Measurements from ENCODE around the gene MAPK9. TPM values are rescaled to one million over a fixed set of nuclear protein-coding genes. Genes with fewer than 3 reads are reported as not detected.

MAPK9 gene
- total RNA-seq, 1 experiment from 2014 or later: 43.4 TPM

GRCh38 chr5:180198208-180198607 lies 93.7 kb downstream of the MAPK9 start:
- ChIA-PET CTCF (no interaction called here), POLR2A (no interaction called here)
- ATAC-seq: no peak

More at GRCh38 chr5:180198208-180198607, 93.7 kb downstream of the MAPK9 start:
- intact Hi-C loops (cut with micrococcal nuclease): no loop called here
- no peaks in the 10 kb centered on the region for H4K20me1 ChIP-seq (ENCODE audit: insufficient read depth)
- no peaks in the 10 kb centered on the region for H3K9me2 ChIP-seq (ENCODE audit: insufficient read depth)
- no peak overlapping the region for H3K9ac ChIP-seq (ENCODE audit: low read length)
- H3K27me3 ChIP-seq (ENCODE audit: insufficient read depth, low read length): no peaks in the 10 kb centered on the region
- no peaks in the 10 kb centered on the region for H3K4me1 ChIP-seq (ENCODE audit: control insufficient read depth in 1 of 2, insufficient read depth in 2 of 2, low read length in 2 of 2)
- RAD21 ChIA-PET (ENCODE audit: low non-redundant PET in 1 of 2, low total read pairs in 2 of 2, uncharacterized antibody in 2 of 2, unreplicated experiment in 2 of 2): no interaction called here
- no peak overlapping the region for H3K4me3 ChIP-seq (replicated peaks in 1 of 2; ENCODE audit: low read depth in 1 of 2, low read length in 2 of 2)
- H3K36me3 ChIP-seq (ENCODE audit: control insufficient read depth in 1 of 2, insufficient read depth in 2 of 2, low read length in 2 of 2): no peaks in the 10 kb centered on the region
- TF ChIP-seq TCF7L2 (IDR thresholded peaks at IDR 0.05; ENCODE audit: borderline replicate concordance, extremely low read depth, insufficient read depth, insufficient read length) (no peak), FOSL1 (IDR thresholded peaks at IDR 0.05; ENCODE audit: low read depth) (no peak), ZNF274 (IDR thresholded peaks at IDR 0.05; ENCODE audit: low read depth, low read length) (no peak), REST (IDR thresholded peaks at IDR 0.05; ENCODE audit: low read depth) (no peak), SIN3A (IDR thresholded peaks at IDR 0.05; ENCODE audit: low read depth) (no peak), EZH2phosphoT487 (IDR thresholded peaks at IDR 0.05; ENCODE audit: borderline replicate concordance) (no peak), SRF (IDR thresholded peaks at IDR 0.05; ENCODE audit: low read depth) (no peak), ZFX (IDR thresholded peaks at IDR 0.05) (no peak), RAD21 (IDR thresholded peaks at IDR 0.05; ENCODE audit: low read depth) (no peak), EZH2 (IDR thresholded peaks at IDR 0.05) (no peak), CEBPB (IDR thresholded peaks at IDR 0.05; ENCODE audit: low read depth) (no peak), SP1 (IDR thresholded peaks at IDR 0.05; ENCODE audit: low read depth) (no peak), EGR1 (IDR thresholded peaks at IDR 0.05; ENCODE audit: low read depth) (no peak), CBX3 (IDR thresholded peaks at IDR 0.05; ENCODE audit: low read depth) (no peak)
- TF ChIP-seq, protein P1, sequence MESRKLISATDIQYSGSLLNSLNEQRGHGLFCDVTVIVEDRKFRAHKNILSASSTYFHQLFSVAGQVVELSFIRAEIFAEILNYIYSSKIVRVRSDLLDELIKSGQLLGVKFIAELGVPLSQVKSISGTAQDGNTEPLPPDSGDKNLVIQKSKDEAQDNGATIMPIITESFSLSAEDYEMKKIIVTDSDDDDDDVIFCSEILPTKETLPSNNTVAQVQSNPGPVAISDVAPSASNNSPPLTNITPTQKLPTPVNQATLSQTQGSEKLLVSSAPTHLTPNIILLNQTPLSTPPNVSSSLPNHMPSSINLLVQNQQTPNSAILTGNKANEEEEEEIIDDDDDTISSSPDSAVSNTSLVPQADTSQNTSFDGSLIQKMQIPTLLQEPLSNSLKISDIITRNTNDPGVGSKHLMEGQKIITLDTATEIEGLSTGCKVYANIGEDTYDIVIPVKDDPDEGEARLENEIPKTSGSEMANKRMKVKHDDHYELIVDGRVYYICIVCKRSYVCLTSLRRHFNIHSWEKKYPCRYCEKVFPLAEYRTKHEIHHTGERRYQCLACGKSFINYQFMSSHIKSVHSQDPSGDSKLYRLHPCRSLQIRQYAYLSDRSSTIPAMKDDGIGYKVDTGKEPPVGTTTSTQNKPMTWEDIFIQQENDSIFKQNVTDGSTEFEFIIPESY (IDR thresholded peaks at IDR 0.05; ENCODE audit: extremely low read depth, insufficient replicate concordance, low read length): no peak
- TF ChIP-seq, protein P2, sequence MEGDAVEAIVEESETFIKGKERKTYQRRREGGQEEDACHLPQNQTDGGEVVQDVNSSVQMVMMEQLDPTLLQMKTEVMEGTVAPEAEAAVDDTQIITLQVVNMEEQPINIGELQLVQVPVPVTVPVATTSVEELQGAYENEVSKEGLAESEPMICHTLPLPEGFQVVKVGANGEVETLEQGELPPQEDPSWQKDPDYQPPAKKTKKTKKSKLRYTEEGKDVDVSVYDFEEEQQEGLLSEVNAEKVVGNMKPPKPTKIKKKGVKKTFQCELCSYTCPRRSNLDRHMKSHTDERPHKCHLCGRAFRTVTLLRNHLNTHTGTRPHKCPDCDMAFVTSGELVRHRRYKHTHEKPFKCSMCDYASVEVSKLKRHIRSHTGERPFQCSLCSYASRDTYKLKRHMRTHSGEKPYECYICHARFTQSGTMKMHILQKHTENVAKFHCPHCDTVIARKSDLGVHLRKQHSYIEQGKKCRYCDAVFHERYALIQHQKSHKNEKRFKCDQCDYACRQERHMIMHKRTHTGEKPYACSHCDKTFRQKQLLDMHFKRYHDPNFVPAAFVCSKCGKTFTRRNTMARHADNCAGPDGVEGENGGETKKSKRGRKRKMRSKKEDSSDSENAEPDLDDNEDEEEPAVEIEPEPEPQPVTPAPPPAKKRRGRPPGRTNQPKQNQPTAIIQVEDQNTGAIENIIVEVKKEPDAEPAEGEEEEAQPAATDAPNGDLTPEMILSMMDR (IDR thresholded peaks at IDR 0.05 in 2 of 3, conservative IDR thresholded peaks at IDR 0.05 in 1 of 3; ENCODE audit: borderline replicate concordance in 1 of 3, insufficient read depth in 1 of 3, low read depth in 2 of 3, low read length in 2 of 3): no peak
- TF ChIP-seq, protein P3, sequence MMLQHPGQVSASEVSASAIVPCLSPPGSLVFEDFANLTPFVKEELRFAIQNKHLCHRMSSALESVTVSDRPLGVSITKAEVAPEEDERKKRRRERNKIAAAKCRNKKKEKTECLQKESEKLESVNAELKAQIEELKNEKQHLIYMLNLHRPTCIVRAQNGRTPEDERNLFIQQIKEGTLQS (IDR thresholded peaks at IDR 0.05): no peak
- TF ChIP-seq, protein P4, sequence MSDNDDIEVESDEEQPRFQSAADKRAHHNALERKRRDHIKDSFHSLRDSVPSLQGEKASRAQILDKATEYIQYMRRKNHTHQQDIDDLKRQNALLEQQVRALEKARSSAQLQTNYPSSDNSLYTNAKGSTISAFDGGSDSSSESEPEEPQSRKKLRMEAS (IDR thresholded peaks at IDR 0.05): no peak
- no TSS peak for BruUV-seq (replicated peaks)
- no peaks in the 10 kb centered on the region for H3K9me3 ChIP-seq (ENCODE audit: control insufficient read depth in 1 of 2, insufficient read depth in 1 of 2, low read depth in 1 of 2, low read length in 2 of 2)
- H3K79me2 ChIP-seq (ENCODE audit: insufficient read depth, low read length): no peaks in the 10 kb centered on the region
- no peak overlapping the region for H3K27ac ChIP-seq (ENCODE audit: low read depth, low read length)
- no peak overlapping the region for H3K4me2 ChIP-seq (ENCODE audit: low read length)
- DNase-seq (ENCODE audit: low read depth, low spot score): no peak
- H2AFZ ChIP-seq (ENCODE audit: low read depth, low read length, poor library complexity, severe bottlenecking): no peak overlapping the region

Data from HCT116 (cell line).